ENCODE data around the gene CNKSR2. TPM values are rescaled to one million over a fixed set of nuclear protein-coding genes. Genes with fewer than 3 reads are reported as not detected.

CNKSR2 gene
- total RNA-seq, 2 experiments from 2014 or later = 14.4 to 14.8 TPM

- Histone ChIP-seq H3K4me3 (ENCODE audit: low read length) (no peak overlapping the region), H3K27me3 (ENCODE audit: control insufficient read depth in 1 of 2, insufficient read depth in 2 of 2, low read length in 2 of 2) (no peaks in the 10 kb centered on the region), H3K9me3 (ENCODE audit: control insufficient read depth in 1 of 2, insufficient read depth in 1 of 2, low read length in 2 of 2) (no peaks in the 10 kb centered on the region), H3K27ac (ENCODE audit: low read depth in 1 of 2, low read length in 2 of 2) (no peak overlapping the region), H3K4me1 (ENCODE audit: insufficient read depth, low read length) (peaks cover 5% of the 10 kb centered on the region), H3K36me3 (ENCODE audit: insufficient read depth, low read length) (no peaks in the 10 kb centered on the region)
- no peaks in the 10 kb centered on the region for H3K9me3 Mint-ChIP-seq
- no peak for TF ChIP-seq CTCF (IDR thresholded peaks at IDR 0.05)
- H3K4me3 Mint-ChIP-seq = no peak overlapping the region
- no peak for DNase-seq
- intact Hi-C loops (cut with DNase I, micrococcal nuclease) = no loop called here
- ATAC-seq (ENCODE audit: poor library complexity) = no peak
- ChIA-PET POLR2A (no interaction called here), CTCF (no interaction called here)
- no peak overlapping the region for H3K27ac Mint-ChIP-seq
- no peaks in the 10 kb centered on the region for H3K27me3 Mint-ChIP-seq
- no peaks in the 10 kb centered on the region for H3K36me3 Mint-ChIP-seq (ENCODE audit: low read depth)
- peaks cover 6% of the 10 kb centered on the region for H3K4me1 Mint-ChIP-seq (ENCODE audit: low read depth)
Measured at GRCh38 chrX:21662761-21663160, 288.5 kb downstream of the CNKSR2 start.

GRCh38 chrX:21666252-21666651 is 292.0 kb downstream of the CNKSR2 start:
- Mint-ChIP-seq H3K4me3 (no peak overlapping the region), H3K4me1 (ENCODE audit: low read depth) (no peaks in the 10 kb centered on the region), H3K27ac (no peak overlapping the region), H3K27me3 (no peaks in the 10 kb centered on the region), H3K36me3 (ENCODE audit: low read depth) (no peaks in the 10 kb centered on the region), H3K9me3 (no peaks in the 10 kb centered on the region)
- ATAC-seq (ENCODE audit: poor library complexity) = no peak
- TF ChIP-seq CTCF (IDR thresholded peaks at IDR 0.05) = no peak
- ChIA-PET POLR2A (no interaction called here), CTCF (no interaction called here)
- H3K27ac ChIP-seq (ENCODE audit: low read depth in 1 of 2, low read length in 2 of 2) = no peak overlapping the region
- intact Hi-C loops (cut with DNase I, micrococcal nuclease) = no loop called here
- H3K27me3 ChIP-seq (ENCODE audit: control insufficient read depth in 1 of 2, insufficient read depth in 2 of 2, low read length in 2 of 2) = no peaks in the 10 kb centered on the region
- no peaks in the 10 kb centered on the region for H3K4me1 ChIP-seq (ENCODE audit: insufficient read depth, low read length)
- no peaks in the 10 kb centered on the region for H3K9me3 ChIP-seq (ENCODE audit: control insufficient read depth in 1 of 2, insufficient read depth in 1 of 2, low read length in 2 of 2)
- no peaks in the 10 kb centered on the region for H3K36me3 ChIP-seq (ENCODE audit: insufficient read depth, low read length)
- H3K4me3 ChIP-seq (ENCODE audit: low read length) = no peak overlapping the region
- no peak for DNase-seq

GRCh38 chrX:21666679-21667078 is 292.5 kb downstream of the CNKSR2 start:
- Histone ChIP-seq H3K27ac (ENCODE audit: low read depth in 1 of 2, low read length in 2 of 2) (no peak overlapping the region), H3K36me3 (ENCODE audit: insufficient read depth, low read length) (no peaks in the 10 kb centered on the region), H3K27me3 (ENCODE audit: control insufficient read depth in 1 of 2, insufficient read depth in 2 of 2, low read length in 2 of 2) (no peaks in the 10 kb centered on the region), H3K9me3 (ENCODE audit: control insufficient read depth in 1 of 2, insufficient read depth in 1 of 2, low read length in 2 of 2) (no peaks in the 10 kb centered on the region), H3K4me1 (ENCODE audit: insufficient read depth, low read length) (no peaks in the 10 kb centered on the region), H3K4me3 (ENCODE audit: low read length) (no peak overlapping the region)
- Mint-ChIP-seq H3K4me3 (no peak overlapping the region), H3K4me1 (ENCODE audit: low read depth) (no peaks in the 10 kb centered on the region), H3K27me3 (no peaks in the 10 kb centered on the region), H3K9me3 (no peaks in the 10 kb centered on the region), H3K27ac (no peak overlapping the region), H3K36me3 (ENCODE audit: low read depth) (no peaks in the 10 kb centered on the region)
- no peak for DNase-seq
- ATAC-seq (ENCODE audit: poor library complexity) = no peak
- ChIA-PET CTCF (no interaction called here), POLR2A (no interaction called here)
- TF ChIP-seq CTCF (IDR thresholded peaks at IDR 0.05) = no peak
- intact Hi-C loops (cut with DNase I, micrococcal nuclease) = no loop called here

Measured in CD4-positive, alpha-beta T cell (primary cell).